ENCODE results near the gene ZNF524. TPM values are rescaled to one million over a fixed set of nuclear protein-coding genes. Genes with fewer than 3 reads are reported as not detected.

ZNF524 gene
- total and polyA plus RNA-seq, 9 of the 15 experiments (the other 6 are each of a cell fraction or from before 2014, with no cell fraction given): 0.08 to 15.6 (median 2.9) TPM

GRCh38 chr19:55632463-55632834 lies 32.4 kb downstream of the ZNF524 start (continued):
- TF ChIP-seq UBTF (IDR thresholded peaks at IDR 0.05; ENCODE audit: borderline replicate concordance in 1 of 2, low read depth in 2 of 2, low read length in 2 of 2) (0 out of 4 replicates have a peak, but pooled peaks of 1 of the 2 experiments have one; percentile 36), CBX3 (IDR thresholded peaks at IDR 0.05; ENCODE audit: borderline replicate concordance in 1 of 2, low read length in 2 of 2) (0 out of 3 replicates have a peak, but pooled peaks of 1 of the 2 experiments have one; percentile 20), JUND (IDR thresholded peaks at IDR 0.05; ENCODE audit: borderline replicate concordance, low read depth, low read length) (0 out of 2 replicates have a peak, but pooled peaks have one; percentile 26), JUND (tag; IDR thresholded peaks at IDR 0.05; ENCODE audit: borderline replicate concordance, low read depth, low read length) (no peak), TBP (optimal IDR thresholded peaks at IDR 0.05; ENCODE audit: low read depth, low read length) (peak; percentile 22), ZBTB1 (CRISPR knock-in tag; IDR thresholded peaks at IDR 0.05; ENCODE audit: borderline replicate concordance, low read depth) (no peak), PRMT5 (CRISPR knock-in tag; IDR thresholded peaks at IDR 0.05) (no peak), ZHX1 (conservative IDR thresholded peaks at IDR 0.05; ENCODE audit: low read length) (no peak), RAD21 (CRISPR knock-in tag; conservative IDR thresholded peaks at IDR 0.05 in 1 of 2, IDR thresholded peaks at IDR 0.05 in 1 of 2) (peak; percentile 79 to 87), SMC3 (conservative IDR thresholded peaks at IDR 0.05; ENCODE audit: insufficient read depth, low read depth, low read length) (peak; percentile 78)
